Stimulated activated CD8-positive, alpha-beta memory T cell treated with anti-CD3 and anti-CD28 coated beads, Interleukin-7, amount 100 ng/mL, for 1 hour (primary cell): ENCODE results near the gene APELA.
"Not testable (repeated sequence)": the region's sequence is repeated elsewhere in the genome, so short reads cannot be mapped to it uniquely, and the experiment has no call there.

Source experiments
- DNase-seq, 2 donors: peaks; one replicate each; pipeline ENCODE4 v3.0.0-alpha.2; 2020; ENCODE audit warnings: low read depth in 2 of 2

APELA gene, protein sequence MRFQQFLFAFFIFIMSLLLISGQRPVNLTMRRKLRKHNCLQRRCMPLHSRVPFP

DNA sequence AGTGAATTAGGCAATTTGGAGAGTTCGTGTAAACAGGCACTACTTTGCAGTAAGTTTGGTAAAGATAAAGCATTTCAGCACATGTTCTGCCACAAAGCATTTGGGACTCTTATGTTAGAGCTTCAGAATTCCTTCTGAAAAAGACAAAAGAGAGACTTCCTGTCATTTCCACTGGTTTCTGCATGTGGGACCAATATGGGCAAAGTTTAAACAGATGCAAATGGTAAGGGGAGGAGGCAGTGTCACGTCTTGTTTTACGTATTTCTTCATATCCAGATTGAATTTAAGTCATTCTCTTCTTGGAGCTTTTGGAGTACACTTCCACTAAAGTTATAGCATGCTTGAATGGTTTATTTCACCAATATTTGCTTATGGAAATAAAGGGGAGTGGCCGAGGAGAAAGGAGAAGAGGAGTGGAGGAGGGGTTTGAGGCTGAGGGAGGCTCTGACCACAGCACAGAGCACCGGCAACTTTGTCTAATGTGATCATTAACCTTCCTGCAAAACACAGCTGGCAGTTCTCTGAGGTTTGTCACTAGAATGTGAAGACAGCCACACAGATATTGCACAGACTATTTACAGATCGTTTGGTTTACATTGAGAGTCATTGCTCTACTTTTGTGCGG lies at the start of gene APELA:
APELA (plus strand) TSS at position 479 of the 625 bp plus-strand sequence. CDS start 154 bp downstream, outside the sequence.
- no peak for DNase-seq

GRCh38 chr4:164828955-164829354 lies 48.0 kb upstream of the APELA start:
- DNase-seq: no peak

- no peak for DNase-seq
These were observed 30.4 kb upstream of the APELA start for GRCh38 chr4:164846566-164846965.

DNA sequence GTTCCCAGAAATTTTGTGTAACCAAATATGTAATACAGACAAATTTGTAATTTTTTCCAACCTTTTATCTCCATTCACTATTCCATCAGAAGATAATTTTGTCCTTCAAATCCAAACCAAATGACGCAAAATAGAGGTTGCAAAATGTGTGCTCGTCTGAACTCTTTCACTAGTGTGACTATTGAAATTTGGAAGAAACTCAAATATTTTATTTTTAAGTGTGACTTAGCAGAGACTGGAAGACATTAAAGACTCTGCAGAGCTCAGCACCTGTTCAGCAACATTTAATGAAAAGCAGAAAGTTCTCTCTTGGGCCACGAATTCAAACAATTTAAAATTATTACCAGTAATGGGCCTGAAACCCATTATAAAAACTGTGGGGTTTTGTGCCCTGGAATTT lies 30.0 kb upstream of the APELA start:
- no peak for DNase-seq

DNA sequence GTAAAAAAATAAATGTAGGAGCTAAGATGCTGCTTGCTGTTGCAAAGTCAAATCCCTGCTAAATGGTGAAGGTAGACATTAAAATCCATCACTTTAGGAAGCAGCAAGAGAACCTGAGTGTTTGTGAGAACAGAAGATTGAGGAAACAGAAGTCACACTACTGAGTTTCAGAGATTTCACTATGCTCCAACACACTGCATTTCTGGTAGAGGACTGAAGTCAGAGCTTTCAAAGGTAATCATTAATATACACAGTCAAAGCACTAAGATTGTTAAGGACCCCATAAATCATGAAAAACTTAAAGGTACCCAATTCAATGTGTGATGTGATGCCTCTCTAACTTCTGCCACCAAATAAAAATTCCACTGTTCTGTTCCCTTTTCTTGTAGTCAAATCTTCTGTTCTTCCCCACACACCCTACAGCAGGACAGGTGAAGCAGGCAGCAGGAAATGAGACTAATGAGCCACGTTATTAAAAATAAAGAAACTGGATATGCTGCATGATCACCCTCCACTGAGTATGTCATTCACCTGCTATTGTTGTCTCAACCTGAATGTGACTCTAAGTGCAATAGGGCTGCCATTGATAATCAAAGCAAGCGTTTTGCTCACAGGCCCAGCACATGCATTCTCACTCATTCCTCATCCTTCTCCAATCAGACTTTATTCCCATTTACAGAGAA lies 28.9 kb upstream of the APELA start:
- no peak for DNase-seq

- DNase-seq: no peak
These were observed 20.6 kb upstream of the APELA start for GRCh38 chr4:164856396-164856795.

DNA sequence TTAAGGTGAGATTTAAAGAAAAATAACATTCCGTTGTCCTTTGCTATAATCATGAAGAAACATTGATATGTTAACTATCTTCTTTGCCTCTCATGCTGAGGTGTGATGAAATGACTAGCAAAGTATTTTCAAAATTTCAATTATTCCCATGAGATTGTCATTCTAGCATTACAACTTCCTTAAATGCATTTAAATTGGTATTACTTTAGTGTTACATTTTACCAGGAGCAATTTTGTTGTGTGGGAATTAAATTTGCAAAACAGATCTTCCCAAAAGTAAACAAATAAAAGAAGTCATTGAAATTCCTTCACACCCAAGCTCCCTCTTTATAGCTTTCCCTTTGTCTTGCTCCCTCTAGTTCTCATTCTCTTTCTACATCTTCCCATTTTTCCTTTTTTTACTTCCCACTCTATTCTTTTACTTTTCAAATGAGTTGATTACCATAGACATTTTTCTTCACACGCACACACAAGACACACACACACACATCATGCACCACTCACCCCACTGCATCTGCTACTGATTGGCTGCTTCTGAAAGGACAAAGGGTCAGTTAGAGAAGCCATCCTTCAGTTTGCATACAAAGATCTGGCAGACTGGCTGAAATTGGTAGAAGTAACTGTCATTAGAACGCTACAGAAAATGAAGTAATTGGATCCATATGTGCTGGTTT lies 10.0 kb upstream of the APELA start:
- no peak for DNase-seq

DNA sequence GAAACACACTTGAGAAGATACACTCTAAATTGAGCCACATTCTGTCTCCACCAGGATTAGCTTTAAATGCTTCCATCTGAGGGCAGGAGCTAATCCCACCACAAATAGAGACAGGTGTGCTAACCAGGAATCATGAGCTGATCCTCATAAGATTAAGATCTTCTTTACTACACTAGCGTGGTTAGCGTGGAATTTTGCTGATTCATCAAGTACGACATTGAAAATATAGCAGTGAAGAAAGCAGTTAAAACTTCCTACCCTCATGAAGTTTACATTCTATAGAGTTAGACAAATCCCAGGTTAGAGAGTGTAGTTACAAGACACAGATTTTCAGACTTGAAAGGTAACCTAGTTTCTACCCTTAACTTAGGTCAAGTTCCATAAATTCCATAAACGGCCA lies 5.3 kb upstream of the APELA start:
- no peak for DNase-seq

GRCh38 chr4:164872481-164872880 lies 4.5 kb upstream of the APELA start:
- no peak for DNase-seq

DNA sequence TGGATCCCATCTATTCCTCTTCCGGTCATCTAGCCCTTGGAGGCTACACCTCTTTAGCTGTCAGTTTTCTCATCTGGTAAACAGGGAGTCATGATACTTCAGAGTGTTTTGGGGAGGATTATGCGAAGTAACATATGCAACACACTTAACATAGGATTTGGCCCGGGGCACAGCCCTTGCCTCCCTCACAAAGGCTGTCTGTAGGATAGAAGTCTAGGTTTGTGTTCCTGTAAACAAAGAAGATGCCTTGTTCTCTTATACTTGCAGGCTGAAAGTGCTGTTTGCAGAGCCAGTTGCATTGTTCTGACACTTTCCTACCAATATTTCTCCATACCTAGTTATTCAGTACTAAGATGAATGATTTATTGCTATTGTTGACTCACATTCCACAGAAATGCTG lies 2.2 kb upstream of the APELA start:
- DNase-seq: no peak

DNA sequence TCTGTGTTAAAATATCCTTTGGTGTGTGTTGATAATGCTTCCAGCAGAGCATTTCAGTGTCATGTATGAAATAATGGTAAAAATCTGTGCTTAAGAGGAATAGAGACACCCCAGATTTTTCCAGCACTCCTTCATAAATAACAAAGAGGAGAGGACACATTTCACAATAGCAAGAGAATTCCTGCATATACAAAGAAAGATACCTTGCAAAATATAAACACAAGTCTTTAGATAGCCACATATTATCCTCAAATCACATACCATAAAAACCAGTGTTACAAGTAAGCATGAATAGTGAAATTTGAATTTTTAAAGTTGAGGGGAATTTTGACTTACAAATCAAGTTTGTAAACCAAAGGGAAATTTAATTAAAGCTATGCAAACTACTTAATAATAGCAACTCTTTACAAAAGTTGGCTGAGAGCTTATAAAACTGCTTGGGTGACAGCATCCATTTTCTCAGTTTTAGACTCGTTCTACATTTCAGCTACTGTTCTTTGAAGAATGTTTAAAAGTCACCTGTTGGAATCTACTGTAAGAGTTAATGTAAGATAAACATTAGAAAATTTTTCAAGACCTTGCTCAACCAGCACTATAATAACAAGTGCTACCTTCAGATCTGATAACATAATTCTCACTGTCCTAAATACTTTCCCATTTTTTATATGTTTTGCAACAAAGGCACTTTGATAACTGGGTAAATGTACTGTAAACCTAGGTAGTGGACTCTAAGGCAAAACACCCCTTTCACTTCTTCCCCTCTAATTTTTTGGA lies 3.7 kb downstream of the APELA start:
- DNase-seq: no peak

DNA sequence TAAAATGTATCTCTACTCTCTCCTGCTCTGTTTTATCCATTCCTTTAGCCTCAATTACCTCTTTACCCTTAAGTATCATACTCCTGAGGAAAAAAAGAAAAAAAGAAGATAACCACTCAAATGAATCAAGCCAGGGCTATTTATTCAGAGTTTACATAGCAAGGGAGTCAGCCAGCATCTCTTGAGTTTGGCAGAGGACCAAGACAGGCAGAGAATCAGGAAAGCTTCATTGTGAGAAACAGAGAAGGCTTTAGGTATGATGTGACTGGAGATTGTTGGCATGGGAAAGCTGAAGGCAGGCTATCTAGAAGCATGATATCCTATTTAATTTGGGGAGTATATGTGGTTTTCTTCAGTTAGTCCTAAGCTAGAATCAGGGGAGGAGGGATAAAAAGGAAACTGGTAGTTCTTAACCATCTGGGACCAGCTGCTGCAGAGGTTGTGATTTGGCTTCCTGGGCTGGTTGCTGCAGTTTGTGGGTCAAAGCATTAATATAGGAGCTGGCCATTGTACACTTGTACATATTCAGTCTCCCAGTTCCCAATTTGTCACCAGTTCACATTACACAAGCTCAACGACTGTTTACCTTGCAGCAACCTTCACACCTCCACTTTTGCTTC lies 11.2 kb downstream of the APELA start:
- no peak for DNase-seq

GRCh38 chr4:164890691-164891090 lies 13.7 kb downstream of the APELA start:
- no peak for DNase-seq

GRCh38 chr4:164892018-164892417 lies 15.0 kb downstream of the APELA start:
- no peak for DNase-seq

GRCh38 chr4:164894702-164895101 lies 17.7 kb downstream of the APELA start:
- DNase-seq: no peak

- DNase-seq: no peak
These were observed 25.6 kb downstream of the APELA start for GRCh38 chr4:164902608-164903007.

DNA sequence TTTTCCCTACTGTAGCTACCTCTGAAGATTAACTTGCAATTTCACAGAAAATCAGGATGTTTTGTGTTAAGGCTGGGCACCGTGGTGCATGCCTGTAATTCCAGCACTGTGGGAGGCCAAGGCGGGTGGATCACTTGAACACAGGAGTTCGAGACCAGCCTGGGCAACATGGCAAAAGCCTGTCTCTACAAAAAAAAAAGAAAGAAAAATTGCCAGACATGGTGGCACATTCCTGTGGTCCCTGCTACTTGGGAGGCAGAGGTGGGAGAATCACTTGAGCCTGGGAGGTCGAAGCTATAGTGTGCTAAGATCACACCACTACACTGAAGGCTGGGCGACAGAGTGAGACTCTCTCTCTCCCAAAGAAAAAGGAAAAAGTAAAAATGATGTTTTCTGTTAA lies 27.4 kb downstream of the APELA start:
- no peak for DNase-seq

DNA sequence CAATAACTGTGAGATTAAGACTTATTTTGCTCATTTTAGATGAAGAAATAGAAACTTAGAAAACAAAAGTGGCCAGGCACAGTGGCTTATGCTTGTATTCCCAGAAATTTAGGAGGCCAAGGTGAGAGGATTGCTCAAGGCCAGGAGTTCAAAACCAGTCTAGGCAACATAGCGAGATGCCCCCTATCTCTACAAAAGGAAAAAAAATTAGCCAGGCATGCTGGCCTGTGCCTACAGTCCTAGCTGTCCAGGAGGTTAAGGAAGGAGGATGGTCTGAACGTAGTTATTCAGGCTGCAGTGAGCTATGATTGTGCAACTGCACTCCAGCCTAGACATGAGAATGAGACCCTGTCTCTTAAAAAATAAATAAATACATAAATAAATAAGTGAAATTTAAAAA lies 28.0 kb downstream of the APELA start:
- no peak for DNase-seq

GRCh38 chr4:164906368-164906767 lies 29.4 kb downstream of the APELA start:
- no peak for DNase-seq

- DNase-seq: not testable (repeated sequence)
These were observed 36.5 kb downstream of the APELA start for GRCh38 chr4:164913506-164913905.

DNA sequence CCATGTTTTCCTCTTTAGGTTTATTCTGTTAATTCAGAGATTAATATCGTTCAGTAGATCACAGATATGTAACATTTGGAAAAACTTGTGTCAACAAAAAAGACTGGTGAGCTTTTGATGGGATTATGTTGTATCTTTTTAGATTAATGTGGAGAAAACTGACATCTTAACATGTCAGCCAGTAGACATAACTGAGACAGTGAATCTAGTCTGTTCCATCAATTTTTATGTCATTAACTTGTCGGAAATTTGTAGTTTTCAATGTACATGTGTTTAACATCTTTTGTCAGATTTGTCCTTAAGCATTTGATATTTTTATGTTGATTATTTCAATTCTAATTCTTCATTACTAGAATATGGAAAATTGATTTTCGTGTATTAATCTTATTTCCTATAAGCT lies 42.0 kb downstream of the APELA start:
- no peak for DNase-seq
